GM19328 (cell line): ENCODE results near the gene ZBTB16.

Source experiments
- ATAC-seq: cut with Tn5 transposase; IDR thresholded peaks from one replicate; pipeline ENCODE4 v1.9.1; 2021; ENCODE audit warnings: mild to moderate bottlenecking, moderate library complexity; ENCODE audit not compliant: unreplicated experiment

The ZBTB16 gene

GRCh38 chr11:114200351-114201133 lies 141.0 kb downstream of the ZBTB16 start:
- no peak for ATAC-seq

- ATAC-seq = no peak
Observed at GRCh38 chr11:114201219-114201618, 141.7 kb downstream of the ZBTB16 start.

GRCh38 chr11:114202011-114202609 lies 142.6 kb downstream of the ZBTB16 start:
- ATAC-seq = no peak

GRCh38 chr11:114207096-114207495 lies 147.6 kb downstream of the ZBTB16 start:
- ATAC-seq = no peak

GRCh38 chr11:114208377-114208776 lies 148.9 kb downstream of the ZBTB16 start:
- no peak for ATAC-seq

GRCh38 chr11:114209343-114209742 lies 149.8 kb downstream of the ZBTB16 start:
- no peak for ATAC-seq

- no peak for ATAC-seq
Observed at GRCh38 chr11:114209904-114210303, 150.4 kb downstream of the ZBTB16 start.

GRCh38 chr11:114211444-114212121 lies 152.1 kb downstream of the ZBTB16 start:
- ATAC-seq = no peak

GRCh38 chr11:114213622-114214021 lies 154.1 kb downstream of the ZBTB16 start:
- ATAC-seq = no peak

GRCh38 chr11:114215428-114215827 lies 155.9 kb downstream of the ZBTB16 start:
- ATAC-seq = no peak

- ATAC-seq = no peak
Observed at GRCh38 chr11:114215871-114216795, 156.6 kb downstream of the ZBTB16 start.

- no peak for ATAC-seq
Observed at GRCh38 chr11:114216796-114217180, 157.3 kb downstream of the ZBTB16 start.

GRCh38 chr11:114218508-114218907 lies 159.0 kb downstream of the ZBTB16 start:
- no peak for ATAC-seq

GRCh38 chr11:114219559-114220349 lies 160.2 kb downstream of the ZBTB16 start:
- no peak for ATAC-seq

GRCh38 chr11:114221037-114221436 lies 161.5 kb downstream of the ZBTB16 start:
- no peak for ATAC-seq

GRCh38 chr11:114225661-114226060 lies 166.2 kb downstream of the ZBTB16 start:
- ATAC-seq = no peak

GRCh38 chr11:114226356-114226755 lies 166.8 kb downstream of the ZBTB16 start:
- no peak for ATAC-seq

- no peak for ATAC-seq
Observed at GRCh38 chr11:114228435-114229411, 169.2 kb downstream of the ZBTB16 start.
